Measurements from ENCODE around the gene CKS2.

The CKS2 gene

GRCh38 chr9:89309166-89309565 lies 1.8 kb upstream of the CKS2 start:
- peaks cover 15% of the 10 kb centered on the region for H3K36me3 Mint-ChIP-seq (ENCODE audit: low read depth)
- H3K4me3 Mint-ChIP-seq: peak overlapping the region; percentile 92 to 99 (median 97)

GRCh38 chr9:89309608-89310474 lies 1.2 kb upstream of the CKS2 start:
- no peaks in the 10 kb centered on the region for H3K27me3 Mint-ChIP-seq (ENCODE audit: low read depth)
- peak overlapping the region; percentile 92 to 99 (median 97) for H3K4me3 Mint-ChIP-seq
- H3K27ac Mint-ChIP-seq: peak overlapping the region; percentile 98 to 100 (median 99)
- no peak for TF ChIP-seq CTCF (IDR thresholded peaks at IDR 0.05; ENCODE audit: unreplicated experiment in 3 of 3)
- no peaks in the 10 kb centered on the region for H3K9me3 Mint-ChIP-seq
- H3K4me1 Mint-ChIP-seq: peaks cover 32% of the 10 kb centered on the region
- peaks cover 11% of the 10 kb centered on the region for H3K36me3 Mint-ChIP-seq (ENCODE audit: low read depth)

More at GRCh38 chr9:89309166-89309565, 1.8 kb upstream of the CKS2 start:
- no peaks in the 10 kb centered on the region for H3K9me3 Mint-ChIP-seq
- peaks cover 25% of the 10 kb centered on the region for H3K4me1 Mint-ChIP-seq
- H3K27ac Mint-ChIP-seq: peak overlapping the region; percentile 98 to 100 (median 99)
- TF ChIP-seq CTCF (IDR thresholded peaks at IDR 0.05; ENCODE audit: unreplicated experiment in 3 of 3): no peak
- H3K27me3 Mint-ChIP-seq (ENCODE audit: low read depth): no peaks in the 10 kb centered on the region

GRCh38 chr9:89311346-89312221 lies 589 bp downstream of the CKS2 start:
- Mint-ChIP-seq H3K36me3 (ENCODE audit: low read depth) (peaks cover 13% of the 10 kb centered on the region), H3K4me1 (peaks cover 33% of the 10 kb centered on the region), H3K27ac (peak overlapping the region; percentile 98 to 100 (median 99)), H3K4me3 (peak overlapping the region; percentile 93 to 99 (median 97)), H3K27me3 (ENCODE audit: low read depth) (no peaks in the 10 kb centered on the region), H3K9me3 (no peaks in the 10 kb centered on the region)
- TF ChIP-seq CTCF (IDR thresholded peaks at IDR 0.05; ENCODE audit: unreplicated experiment in 3 of 3): no peak

GRCh38 chr9:89312222-89312571 lies 1.2 kb downstream of the CKS2 start:
- H3K27ac Mint-ChIP-seq: peak overlapping the region; percentile 45 to 88 (median 50)
- H3K36me3 Mint-ChIP-seq (ENCODE audit: low read depth): peaks cover 17% of the 10 kb centered on the region
- H3K4me1 Mint-ChIP-seq: peaks cover 36% of the 10 kb centered on the region
- no peak for TF ChIP-seq CTCF (IDR thresholded peaks at IDR 0.05; ENCODE audit: unreplicated experiment in 3 of 3)
- no peaks in the 10 kb centered on the region for H3K9me3 Mint-ChIP-seq
- peak overlapping the region; percentile 93 to 99 (median 97) for H3K4me3 Mint-ChIP-seq
- H3K27me3 Mint-ChIP-seq (ENCODE audit: low read depth): no peaks in the 10 kb centered on the region

- no peak for TF ChIP-seq CTCF (IDR thresholded peaks at IDR 0.05; ENCODE audit: unreplicated experiment in 3 of 3)
- Mint-ChIP-seq H3K4me1 (peaks cover 43% of the 10 kb centered on the region), H3K27me3 (ENCODE audit: low read depth) (no peaks in the 10 kb centered on the region), H3K36me3 (ENCODE audit: low read depth) (peaks cover 23% of the 10 kb centered on the region), H3K27ac (peak overlapping the region; percentile 45 to 78 (median 76)), H3K4me3 (peak overlapping the region; percentile 79 to 99 (median 93)), H3K9me3 (no peaks in the 10 kb centered on the region)
Observed at GRCh38 chr9:89313842-89314241, 2.8 kb downstream of the CKS2 start.
